GM13976 (cell line): ENCODE data around the gene KRTAP5-5.
"Not testable (repeated sequence)": the region's sequence is repeated elsewhere in the genome, so short reads cannot be mapped to it uniquely, and the experiment has no call there.

Experiments used
- DNase-seq: peaks from one replicate; pipeline ENCODE4 v3.0.0; 2012; ENCODE audit warnings: low spot score
- in situ Hi-C: fragments of 300-500 bp; cut with MboI; formaldehyde crosslinking; loops from one replicate; pipeline ENCODE4 v1.12.0; 2022; ENCODE audit warnings: low sequenced_read_pairs, mixed read lengths, inconsistent platforms; ENCODE audit not compliant: unreplicated experiment
- TF ChIP-seq, protein P1 (sequence below): IDR thresholded peaks from 2 replicates; pipeline ENCODE4 v1.5.1; 2012; ENCODE audit warnings: borderline replicate concordance, mild to moderate bottlenecking; ENCODE audit not compliant: insufficient read depth; ENCODE audit errors: extremely low read depth, missing control alignments, control extremely low read depth

Gene KRTAP5-5

DNA sequence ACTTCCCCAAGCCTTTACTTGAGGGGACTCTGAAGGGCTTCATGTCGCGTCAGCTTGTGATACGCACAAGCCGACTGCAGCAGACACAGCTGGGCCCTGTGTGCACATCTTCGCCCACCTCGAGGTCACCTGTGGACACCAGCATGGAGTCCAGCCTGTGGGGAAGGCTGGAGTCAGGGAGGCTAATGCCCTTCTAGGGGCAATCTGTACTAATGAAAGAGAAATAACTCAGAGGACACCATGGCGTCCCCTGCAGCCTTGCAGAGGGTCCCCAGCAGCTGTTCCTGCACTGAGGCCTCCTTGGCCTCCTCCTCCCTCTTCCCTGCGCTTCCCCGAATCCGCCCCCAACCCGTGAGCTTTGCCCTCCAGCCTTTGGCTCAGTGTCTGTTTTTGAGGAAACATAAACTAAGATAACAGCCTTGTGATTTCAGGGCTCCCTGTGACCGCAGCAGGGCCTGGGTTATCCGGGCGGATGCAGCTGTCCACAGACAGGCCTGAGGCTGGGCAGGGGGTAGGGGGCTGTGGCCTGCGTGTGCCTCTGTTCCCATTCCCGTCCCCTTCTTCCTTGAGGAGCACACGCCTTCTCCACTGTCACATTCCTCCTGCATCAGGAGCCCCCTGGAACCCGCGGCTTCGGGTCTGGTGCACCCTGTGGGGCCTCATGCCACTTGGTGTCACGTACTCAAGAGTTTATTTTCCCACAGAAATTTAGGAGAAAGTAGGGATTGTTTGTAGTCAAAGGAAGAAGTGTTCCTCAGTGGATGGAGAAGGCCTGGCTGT, 25.0 kb downstream of the KRTAP5-5 start:
- DNase-seq, result no peak
- TF ChIP-seq, protein P1, sequence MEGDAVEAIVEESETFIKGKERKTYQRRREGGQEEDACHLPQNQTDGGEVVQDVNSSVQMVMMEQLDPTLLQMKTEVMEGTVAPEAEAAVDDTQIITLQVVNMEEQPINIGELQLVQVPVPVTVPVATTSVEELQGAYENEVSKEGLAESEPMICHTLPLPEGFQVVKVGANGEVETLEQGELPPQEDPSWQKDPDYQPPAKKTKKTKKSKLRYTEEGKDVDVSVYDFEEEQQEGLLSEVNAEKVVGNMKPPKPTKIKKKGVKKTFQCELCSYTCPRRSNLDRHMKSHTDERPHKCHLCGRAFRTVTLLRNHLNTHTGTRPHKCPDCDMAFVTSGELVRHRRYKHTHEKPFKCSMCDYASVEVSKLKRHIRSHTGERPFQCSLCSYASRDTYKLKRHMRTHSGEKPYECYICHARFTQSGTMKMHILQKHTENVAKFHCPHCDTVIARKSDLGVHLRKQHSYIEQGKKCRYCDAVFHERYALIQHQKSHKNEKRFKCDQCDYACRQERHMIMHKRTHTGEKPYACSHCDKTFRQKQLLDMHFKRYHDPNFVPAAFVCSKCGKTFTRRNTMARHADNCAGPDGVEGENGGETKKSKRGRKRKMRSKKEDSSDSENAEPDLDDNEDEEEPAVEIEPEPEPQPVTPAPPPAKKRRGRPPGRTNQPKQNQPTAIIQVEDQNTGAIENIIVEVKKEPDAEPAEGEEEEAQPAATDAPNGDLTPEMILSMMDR, result no peak
- in situ Hi-C loops, result loop anchor here (25.0 kb wide), 1 partner anchor 508 kb away; the partner anchor contains the start of genes INS and TH

DNA sequence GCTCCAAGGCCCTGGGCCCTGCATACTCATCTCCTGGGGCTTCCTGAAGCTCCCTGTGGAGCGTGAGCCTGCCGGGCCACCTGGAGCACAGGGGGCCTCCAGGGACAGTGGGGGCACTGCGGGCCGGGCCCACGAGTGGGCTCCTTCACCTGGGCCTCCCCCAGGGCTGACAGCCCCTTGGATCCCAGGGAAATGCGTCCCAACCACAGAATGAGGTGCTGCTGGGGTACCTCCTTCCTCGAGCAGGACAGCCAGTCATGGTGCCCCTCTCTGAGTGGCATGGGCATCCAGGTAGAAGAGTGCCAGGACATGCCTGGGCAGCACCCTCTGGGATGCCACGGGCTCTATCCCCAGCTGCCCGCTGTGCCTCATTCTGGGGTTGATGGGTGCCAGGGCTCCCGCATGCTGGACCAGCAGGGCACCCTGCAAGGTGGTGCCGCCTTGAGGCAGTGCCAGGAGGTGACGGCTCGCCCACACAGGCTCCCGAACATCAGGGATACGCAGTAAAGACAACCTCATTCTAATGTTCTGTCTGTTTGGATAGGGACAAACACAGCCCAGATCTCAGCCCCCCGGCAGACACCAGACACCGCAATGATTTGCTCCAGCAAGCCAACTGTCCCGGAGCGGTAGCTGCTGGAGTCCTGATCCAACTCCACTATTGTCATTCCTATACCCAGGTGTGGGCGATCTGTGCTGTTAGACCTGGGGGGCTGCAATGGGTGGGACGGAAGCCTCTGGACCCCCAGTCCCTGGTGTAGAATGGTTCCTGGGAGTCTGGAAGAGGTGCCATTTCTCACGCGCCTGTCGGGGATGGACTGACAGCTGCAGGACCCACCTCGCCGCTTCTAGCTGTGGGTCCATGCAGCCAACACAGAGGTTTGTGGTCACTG, 25.8 kb downstream of the KRTAP5-5 start:
- in situ Hi-C loops, result loop anchor here (25.0 kb wide), 1 partner anchor 507 kb away; the partner anchor contains the start of genes INS and TH
- no peak for DNase-seq
- TF ChIP-seq, protein P1, result no peak

DNA sequence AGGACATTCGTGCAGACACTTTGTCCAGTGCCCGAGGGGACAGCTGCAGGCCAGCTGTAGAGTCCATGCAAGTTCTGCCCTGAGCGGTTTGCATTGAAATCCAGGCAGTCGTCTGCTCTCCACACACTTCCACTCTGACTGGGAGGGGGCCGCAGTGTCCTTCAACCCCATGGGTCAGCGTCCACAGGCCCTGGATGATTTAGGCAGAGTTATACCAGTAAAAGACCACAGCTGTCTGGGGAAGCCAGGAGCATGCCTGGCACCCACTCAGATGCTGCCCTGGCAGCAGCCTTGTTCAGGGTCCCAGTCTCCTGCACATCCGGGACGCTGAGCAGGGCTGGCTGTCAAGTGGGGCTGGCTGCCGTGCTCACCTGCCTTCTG, 26.5 kb downstream of the KRTAP5-5 start:
- DNase-seq, result no peak
- in situ Hi-C loops, result loop anchor here (25.0 kb wide), 1 partner anchor 506 kb away; the partner anchor contains the start of genes INS and TH
- TF ChIP-seq, protein P1, result no peak

DNA sequence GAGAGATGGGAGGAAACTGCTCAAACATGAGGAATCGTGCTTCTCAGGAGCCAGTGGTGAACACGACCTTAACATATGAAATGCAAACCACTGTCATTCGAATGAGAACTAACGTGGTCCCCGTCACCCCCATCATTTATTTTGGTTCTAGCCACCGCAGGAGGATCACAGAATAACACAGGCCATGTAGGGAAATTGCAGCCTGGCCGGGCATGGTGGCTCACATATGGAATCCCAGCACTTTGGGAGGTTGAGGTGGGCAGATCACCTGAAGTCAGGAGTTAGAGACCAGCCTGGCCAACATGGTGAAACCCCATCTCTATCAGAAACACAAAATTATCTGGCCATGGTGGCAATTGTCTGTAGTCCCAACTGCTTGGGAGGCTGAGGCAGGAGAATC, 27.1 kb downstream of the KRTAP5-5 start:
- DNase-seq, result no peak
- TF ChIP-seq, protein P1, result no peak
- in situ Hi-C loops, result loop anchor here (25.0 kb wide), 1 partner anchor 506 kb away; the partner anchor contains the start of genes INS and TH

DNA sequence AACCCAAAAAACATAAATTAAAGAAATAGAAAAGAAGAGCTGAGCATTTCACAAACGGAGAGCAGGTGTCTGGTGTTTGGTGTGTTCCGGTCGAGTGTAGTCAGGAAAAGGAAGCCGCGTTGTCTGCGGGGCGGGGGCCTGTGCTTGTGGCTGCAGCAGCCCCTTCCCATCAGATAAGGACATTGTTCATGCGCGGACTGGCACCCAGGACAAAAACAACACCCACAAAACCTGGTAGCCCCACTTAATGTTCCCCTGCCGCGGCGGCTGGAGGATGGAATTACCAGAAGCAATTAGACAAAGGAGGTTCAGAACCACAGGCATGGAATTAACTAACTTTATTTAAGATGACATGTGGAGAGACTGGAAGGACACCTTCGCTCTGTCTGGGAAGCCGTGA, 29.9 kb downstream of the KRTAP5-5 start:
- in situ Hi-C loops, result loop anchor here (25.0 kb wide), 1 partner anchor 503 kb away; the partner anchor contains the start of genes INS and TH
- TF ChIP-seq, protein P1, result no peak
- DNase-seq, result no peak

DNA sequence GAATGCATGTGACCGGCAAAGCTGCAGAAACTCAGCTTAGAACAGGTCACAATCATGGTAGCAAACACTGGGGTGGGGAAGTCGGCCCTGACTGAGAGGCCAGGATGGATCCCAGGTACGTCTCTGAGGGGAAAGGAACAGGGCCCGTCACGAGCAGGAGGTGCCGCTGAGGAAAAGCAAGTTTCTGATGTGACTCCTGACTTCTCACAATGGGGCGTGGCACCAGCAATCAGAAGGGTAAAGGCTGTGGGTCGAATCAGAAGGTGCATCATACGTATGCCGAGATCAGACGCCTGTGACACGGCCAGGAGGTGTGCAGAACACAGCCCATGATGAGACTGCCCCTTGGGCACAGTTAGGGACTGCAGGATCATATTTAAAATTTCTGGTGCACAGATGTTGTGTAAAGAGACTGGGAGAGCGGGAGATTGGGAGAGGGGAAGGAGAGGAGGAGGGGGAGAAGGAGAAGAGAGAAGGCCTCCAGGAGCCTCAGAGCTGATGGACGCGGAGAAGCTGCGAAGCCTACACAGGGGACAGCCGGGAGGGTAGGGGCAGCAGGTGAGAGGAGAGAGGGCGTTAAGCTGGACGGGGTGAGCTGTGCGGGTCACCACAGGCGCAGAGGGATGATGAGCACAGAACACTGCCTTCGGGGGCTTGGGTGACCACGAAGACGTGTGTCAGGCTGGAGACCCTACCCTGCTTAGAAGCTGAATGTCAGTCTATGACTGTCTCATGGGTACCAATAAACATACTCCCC, 30.7 kb downstream of the KRTAP5-5 start:
- DNase-seq, result no peak
- in situ Hi-C loops, result loop anchor here (25.0 kb wide), 1 partner anchor 502 kb away; the partner anchor contains the start of genes INS and TH
- TF ChIP-seq, protein P1, result no peak

DNA sequence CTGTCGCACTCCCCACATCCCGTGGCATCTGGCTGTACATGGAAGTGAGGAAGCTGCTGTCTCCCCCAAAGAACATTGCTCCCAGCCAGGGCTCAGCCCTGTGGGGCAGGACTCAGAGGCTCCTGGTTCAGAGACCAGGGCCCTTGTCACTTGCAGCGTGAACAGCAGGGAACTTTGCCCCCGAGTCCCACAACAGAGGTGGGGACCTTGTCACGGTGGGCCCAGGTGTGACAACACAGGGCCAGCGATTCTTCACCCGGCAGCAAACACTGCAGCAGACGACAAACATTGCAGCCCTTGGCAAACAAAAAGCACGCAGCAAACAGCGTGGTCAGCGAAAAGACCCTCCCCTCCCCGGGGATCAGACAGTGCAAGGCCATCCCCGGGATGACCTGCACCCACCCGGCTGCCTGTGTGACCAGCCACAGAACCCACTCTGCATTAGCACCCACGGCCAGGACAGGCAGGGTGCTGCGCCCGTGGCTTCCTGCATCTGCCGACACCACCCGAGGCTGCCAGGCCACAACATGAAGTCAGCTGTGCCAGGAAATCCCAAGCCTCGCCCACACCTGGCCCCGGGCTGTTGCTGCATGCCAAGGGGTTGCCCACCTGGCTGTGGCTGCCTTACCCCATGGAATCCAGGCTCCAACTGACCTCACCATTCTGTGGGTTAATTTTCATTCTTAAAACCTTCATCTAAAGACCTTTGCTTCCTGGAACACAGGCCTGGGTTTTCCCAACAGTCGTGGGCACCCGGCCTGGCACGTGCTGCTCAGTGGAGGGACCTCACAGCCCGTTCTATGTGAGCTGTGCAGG, 32.1 kb downstream of the KRTAP5-5 start:
- DNase-seq, result not testable (repeated sequence)
- in situ Hi-C loops, result loop anchor here (25.0 kb wide), 1 partner anchor 501 kb away; the partner anchor contains the start of genes INS and TH

DNA sequence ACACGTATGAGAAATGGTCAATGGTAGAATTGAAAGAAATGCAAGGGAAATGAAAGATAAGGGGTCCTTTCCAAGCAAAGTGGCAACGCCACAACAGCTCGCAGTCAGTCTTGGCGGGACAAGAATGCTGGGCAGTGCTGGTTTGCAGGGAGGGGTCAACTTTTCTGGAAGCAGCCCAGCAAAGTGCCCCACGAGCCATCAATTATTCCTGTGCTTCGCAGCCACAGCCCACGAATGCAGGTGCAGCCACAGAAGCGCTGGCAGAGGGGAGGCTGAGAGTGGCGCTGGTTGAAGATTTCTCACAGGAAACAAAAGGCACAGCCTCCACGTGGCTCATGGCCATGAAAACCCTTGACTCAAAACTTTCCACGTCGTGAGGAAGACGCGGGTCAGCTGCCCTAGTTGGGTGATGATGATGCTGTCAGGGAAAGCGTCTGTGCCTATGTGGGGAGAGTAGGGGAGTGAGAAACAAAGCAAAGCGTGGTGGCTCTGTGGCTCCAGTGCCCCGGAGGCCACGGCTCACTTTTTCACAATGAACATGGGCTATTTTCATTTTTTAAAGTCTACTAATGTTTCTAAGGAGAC, 33.2 kb downstream of the KRTAP5-5 start:
- in situ Hi-C loops, result loop anchor here (25.0 kb wide), 1 partner anchor 500 kb away; the partner anchor contains the start of genes INS and TH
- DNase-seq, result not testable (repeated sequence)
